ENCODE results near the gene DLD. TPM values are rescaled to one million over a fixed set of nuclear protein-coding genes. Genes with fewer than 3 reads are reported as not detected.
"Not testable (repeated sequence)": the region's sequence is repeated elsewhere in the genome, so short reads cannot be mapped to it uniquely, and the experiment has no call there.

DLD gene
- total and polyA plus RNA-seq, 2 of the 13 experiments (the other 11 are each of a cell fraction or from before 2014, with no cell fraction given) = 56.8 to 95.2 TPM

DNA sequence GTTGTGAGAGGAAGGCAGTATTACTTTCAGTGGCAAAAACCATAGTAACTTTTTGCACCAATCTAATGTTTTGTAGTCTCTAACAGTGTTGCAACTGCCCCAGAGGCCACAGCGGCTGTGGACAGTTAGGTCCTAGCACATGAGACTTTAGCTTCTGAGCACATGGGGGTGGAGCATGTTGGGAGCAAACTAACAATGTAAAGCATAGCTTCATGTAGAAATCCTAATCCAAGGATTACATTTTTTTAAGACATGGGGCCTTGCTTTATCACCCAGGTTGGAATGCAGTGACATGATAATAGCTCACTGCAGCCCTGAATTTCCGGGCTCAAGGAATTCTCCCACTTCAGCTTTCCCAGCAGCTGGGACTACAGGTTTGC is 62.9 kb downstream of the DLD start (continued):
- TF ChIP-seq ZNF496 (CRISPR knock-in tag; IDR thresholded peaks at IDR 0.05; ENCODE audit: insufficient replicate concordance) (no peak), ZNF513 (CRISPR knock-in tag; conservative IDR thresholded peaks at IDR 0.05) (no peak), ZNF512B (CRISPR knock-in tag; IDR thresholded peaks at IDR 0.05; ENCODE audit: borderline replicate concordance) (no peak), SATB2 (CRISPR knock-in tag; IDR thresholded peaks at IDR 0.05) (no peak)

GRCh38 chr7:107955394-107955793 is 64.4 kb downstream of the DLD start:
- Histone ChIP-seq H3K4me1 (ENCODE audit: insufficient read depth, low read length) (peaks cover 43% of the 10 kb centered on the region), H3K9me3 (ENCODE audit: low read length) (no peaks in the 10 kb centered on the region), H3K36me3 (replicated peaks in 1 of 2; ENCODE audit: control insufficient read depth in 1 of 2, insufficient read depth in 2 of 2, low read length in 2 of 2) (peaks cover 38 to 78% of the 10 kb centered on the region in 2 experiments), H3K27me3 (ENCODE audit: control insufficient read depth in 1 of 2, insufficient read depth in 2 of 2, low read length in 2 of 2) (no peaks in the 10 kb centered on the region), H3K4me2 (ENCODE audit: low read depth, low read length) (no peak overlapping the region), H3K27ac (ENCODE audit: extremely low read length, insufficient read depth, low read length) (no peak overlapping the region), H3K9ac (ENCODE audit: insufficient read depth, low read depth, low read length) (no peak overlapping the region), H2AFZ (ENCODE audit: low read length) (no peak overlapping the region), H3K79me2 (ENCODE audit: insufficient read depth, low read length) (no peaks in the 10 kb centered on the region), H3K4me3 (replicated peaks in 1 of 3; ENCODE audit: insufficient read depth in 1 of 3, low read depth in 2 of 3, low read length in 3 of 3) (no peak overlapping the region), H4K20me1 (ENCODE audit: insufficient read depth, low read length) (no peaks in the 10 kb centered on the region)
- BruUV-seq (replicated peaks) = no TSS peak
- CTCF ChIA-PET (ENCODE audit: low intra/inter-chr PET ratio, low total read pairs) = no interaction called here
- FAIRE-seq (no peak), ATAC-seq (no peak), DNase-seq (ENCODE audit: low spot score) (no peak)
- 95% methylated on average over 5 of the region's 5 CpGs for WGBS (ENCODE audit: low lambda C conversion rate)
- TF ChIP-seq ZNF558 (CRISPR knock-in tag; IDR thresholded peaks at IDR 0.05; ENCODE audit: borderline replicate concordance) (no peak), IRF1 (CRISPR knock-in tag; IDR thresholded peaks at IDR 0.05; ENCODE audit: low read depth) (no peak), AHR (CRISPR knock-in tag; IDR thresholded peaks at IDR 0.05) (no peak), RBM22 (optimal IDR thresholded peaks at IDR 0.05; ENCODE audit: low read length) (peak; percentile 38), ZNF720 (CRISPR knock-in tag; IDR thresholded peaks at IDR 0.05) (no peak)
- POLR2A ChIA-PET = no interaction called here
- in situ Hi-C loops (cut with HindIII; ENCODE audit: extremely low pct_ligation_motif_present, low pct_unique_long_range_greater_than_20kb) (no loop called here), intact Hi-C loops (cut with micrococcal nuclease; ENCODE audit: unreplicated experiment) (no loop called here)

- FAIRE-seq; H3K9ac ChIP-seq (ENCODE audit: insufficient read depth, low read depth, low read length); intact Hi-C loops (cut with micrococcal nuclease; ENCODE audit: unreplicated experiment); BruUV-seq (replicated peaks); H3K4me3 ChIP-seq (replicated peaks in 1 of 3; ENCODE audit: insufficient read depth in 1 of 3, low read depth in 2 of 3, low read length in 3 of 3); H3K9me3 ChIP-seq (ENCODE audit: low read length); H3K4me2 ChIP-seq (ENCODE audit: low read depth, low read length); H4K20me1 ChIP-seq (ENCODE audit: insufficient read depth, low read length); in situ Hi-C loops (cut with HindIII; ENCODE audit: extremely low pct_ligation_motif_present, low pct_unique_long_range_greater_than_20kb); H3K27ac ChIP-seq (ENCODE audit: extremely low read length, insufficient read depth, low read length); ATAC-seq; CTCF ChIA-PET (ENCODE audit: low intra/inter-chr PET ratio, low total read pairs); H3K79me2 ChIP-seq (ENCODE audit: insufficient read depth, low read length); H3K27me3 ChIP-seq (ENCODE audit: control insufficient read depth in 1 of 2, insufficient read depth in 2 of 2, low read length in 2 of 2); DNase-seq (ENCODE audit: low spot score); POLR2A ChIA-PET; H2AFZ ChIP-seq (ENCODE audit: low read length): not testable (repeated sequence)
- peaks cover 28% of the 10 kb centered on the region for H3K4me1 ChIP-seq (ENCODE audit: insufficient read depth, low read length)
- H3K36me3 ChIP-seq (replicated peaks in 1 of 2; ENCODE audit: control insufficient read depth in 1 of 2, insufficient read depth in 2 of 2, low read length in 2 of 2) = peaks cover 32 to 78% of the 10 kb centered on the region in 2 experiments
- WGBS (ENCODE audit: low lambda C conversion rate) = 98% methylated on average over 4 of the region's 4 CpGs
These were observed 66.0 kb downstream of the DLD start for GRCh38 chr7:107956950-107957349.

Measured in HepG2 (cell line).